Peyer's patch (tissue), 4 donors: ENCODE data around the gene LZIC.

ENCODE experiments used
- POLR2A ChIP-seq, 2 donors: fragments of 450-650 bp; IDR thresholded peaks; one replicate each; pipeline ENCODE4 v1.5.1; 2017; ENCODE audit warnings: antibody characterized with exemption in 2 of 2, mild to moderate bottlenecking in 2 of 2, moderate library complexity in 2 of 2
- TF ChIP-seq, protein P1 (sequence below), 6 experiments: fragments of 450-650 bp in 4 of 6; fragments of 200-600 bp in 2 of 6; sonication (generic) in 1 of 6; IDR thresholded peaks; one replicate each; pipeline ENCODE4 v1.5.1; 2017 to 2019; ENCODE audit warnings: antibody characterized with exemption in 6 of 6, mild to moderate bottlenecking in 3 of 6, moderate library complexity in 1 of 6

- TF ChIP-seq, protein P1, sequence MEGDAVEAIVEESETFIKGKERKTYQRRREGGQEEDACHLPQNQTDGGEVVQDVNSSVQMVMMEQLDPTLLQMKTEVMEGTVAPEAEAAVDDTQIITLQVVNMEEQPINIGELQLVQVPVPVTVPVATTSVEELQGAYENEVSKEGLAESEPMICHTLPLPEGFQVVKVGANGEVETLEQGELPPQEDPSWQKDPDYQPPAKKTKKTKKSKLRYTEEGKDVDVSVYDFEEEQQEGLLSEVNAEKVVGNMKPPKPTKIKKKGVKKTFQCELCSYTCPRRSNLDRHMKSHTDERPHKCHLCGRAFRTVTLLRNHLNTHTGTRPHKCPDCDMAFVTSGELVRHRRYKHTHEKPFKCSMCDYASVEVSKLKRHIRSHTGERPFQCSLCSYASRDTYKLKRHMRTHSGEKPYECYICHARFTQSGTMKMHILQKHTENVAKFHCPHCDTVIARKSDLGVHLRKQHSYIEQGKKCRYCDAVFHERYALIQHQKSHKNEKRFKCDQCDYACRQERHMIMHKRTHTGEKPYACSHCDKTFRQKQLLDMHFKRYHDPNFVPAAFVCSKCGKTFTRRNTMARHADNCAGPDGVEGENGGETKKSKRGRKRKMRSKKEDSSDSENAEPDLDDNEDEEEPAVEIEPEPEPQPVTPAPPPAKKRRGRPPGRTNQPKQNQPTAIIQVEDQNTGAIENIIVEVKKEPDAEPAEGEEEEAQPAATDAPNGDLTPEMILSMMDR (IDR thresholded peaks at IDR 0.05) = no peak
- no peak for TF ChIP-seq POLR2A (IDR thresholded peaks at IDR 0.05)
Observed at GRCh38 chr1:9889411-9889810, 53.8 kb downstream of the LZIC start.
